Activated T-cell treated with anti-CD3 and anti-CD28 coated beads, Interleukin-2, amount 50 U/mL, for 24 hours (primary cell): ENCODE data around the gene XIRP1.
A peak's percentile ranks its signal among the peaks of the same experiment; 100 is the strongest.

Experiments
- DNase-seq: peaks from one replicate; pipeline ENCODE4 v3.0.0-alpha.2; 2020
- H3K27ac Mint-ChIP-seq: 2 replicates; pipeline ENCODE4 v1.8.0; 2020; ENCODE audit warnings: mild to moderate bottlenecking, mixed read lengths
- H3K27me3 Mint-ChIP-seq: 2 replicates; pipeline ENCODE4 v1.8.0; 2020; ENCODE audit warnings: mixed read lengths
- H3K36me3 Mint-ChIP-seq: 2 replicates; pipeline ENCODE4 v1.8.0; 2020; ENCODE audit warnings: low read depth, mixed read lengths
- H3K4me1 Mint-ChIP-seq: 2 replicates; pipeline ENCODE4 v1.8.0; 2020; ENCODE audit warnings: low read depth, mixed read lengths
- H3K4me3 Mint-ChIP-seq: 2 replicates; pipeline ENCODE4 v1.8.0; 2020; ENCODE audit warnings: mild to moderate bottlenecking, moderate library complexity, mixed read lengths
- H3K9me3 Mint-ChIP-seq: 2 replicates; pipeline ENCODE4 v1.8.0; 2020; ENCODE audit warnings: mixed read lengths

XIRP1 gene

DNA sequence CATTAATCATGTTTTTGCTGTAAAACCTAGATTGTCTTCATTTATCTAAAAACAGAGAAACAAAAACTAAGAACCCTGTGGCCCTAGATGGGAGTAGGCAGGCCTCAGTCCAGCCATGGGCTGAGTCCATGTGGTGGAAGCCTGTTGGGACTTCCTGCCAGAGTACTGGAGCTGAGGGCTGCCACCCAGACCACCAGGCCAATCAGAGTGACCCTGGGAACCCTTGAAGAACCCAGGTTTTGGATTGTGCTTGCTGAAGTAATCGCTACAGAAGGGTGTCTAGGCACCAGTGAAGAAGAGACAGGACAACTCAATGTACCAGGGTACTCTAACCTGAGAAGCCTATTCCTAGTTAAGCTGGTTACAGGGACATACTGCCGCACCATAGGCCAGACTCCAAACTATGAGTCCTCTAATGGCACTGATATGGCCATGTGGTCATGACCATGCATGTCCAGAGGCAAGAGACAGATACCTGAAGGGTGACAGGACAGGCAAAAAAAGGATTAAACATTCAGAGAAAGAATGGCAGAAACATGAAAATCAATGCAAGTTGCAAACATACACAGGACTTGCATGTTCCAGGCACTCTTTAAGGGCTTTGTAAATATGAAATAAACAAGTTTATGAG, 51.9 kb downstream of the XIRP1 start:
- no peak for DNase-seq
- H3K27me3 Mint-ChIP-seq: no peaks in the 10 kb centered on the region
- no peaks in the 10 kb centered on the region for H3K9me3 Mint-ChIP-seq
- no peak overlapping the region for H3K4me3 Mint-ChIP-seq
- H3K36me3 Mint-ChIP-seq: peaks cover 81% of the 10 kb centered on the region
- peak overlapping the region; percentile 65 for H3K27ac Mint-ChIP-seq
- H3K4me1 Mint-ChIP-seq: peaks cover 63% of the 10 kb centered on the region

DNA sequence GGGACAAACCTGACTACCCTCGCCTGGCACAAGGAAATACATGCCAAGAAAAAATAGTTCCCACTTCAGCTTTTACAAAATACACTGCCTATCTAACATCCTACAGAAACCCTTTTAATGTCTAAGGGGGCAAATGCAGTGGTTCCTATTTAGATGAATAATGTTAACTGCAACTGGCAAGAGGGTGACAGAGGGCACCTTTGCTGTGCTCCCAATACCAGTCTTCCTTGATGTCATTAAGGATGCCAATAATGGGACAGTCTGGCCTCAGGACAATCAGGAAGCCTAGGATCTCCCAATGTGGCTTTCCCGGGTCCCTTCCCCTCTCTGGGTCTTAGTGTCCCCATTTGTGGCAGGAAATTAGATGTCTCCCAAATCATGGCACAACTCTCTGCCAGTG, 53.0 kb downstream of the XIRP1 start:
- H3K9me3 Mint-ChIP-seq: no peaks in the 10 kb centered on the region

DNA sequence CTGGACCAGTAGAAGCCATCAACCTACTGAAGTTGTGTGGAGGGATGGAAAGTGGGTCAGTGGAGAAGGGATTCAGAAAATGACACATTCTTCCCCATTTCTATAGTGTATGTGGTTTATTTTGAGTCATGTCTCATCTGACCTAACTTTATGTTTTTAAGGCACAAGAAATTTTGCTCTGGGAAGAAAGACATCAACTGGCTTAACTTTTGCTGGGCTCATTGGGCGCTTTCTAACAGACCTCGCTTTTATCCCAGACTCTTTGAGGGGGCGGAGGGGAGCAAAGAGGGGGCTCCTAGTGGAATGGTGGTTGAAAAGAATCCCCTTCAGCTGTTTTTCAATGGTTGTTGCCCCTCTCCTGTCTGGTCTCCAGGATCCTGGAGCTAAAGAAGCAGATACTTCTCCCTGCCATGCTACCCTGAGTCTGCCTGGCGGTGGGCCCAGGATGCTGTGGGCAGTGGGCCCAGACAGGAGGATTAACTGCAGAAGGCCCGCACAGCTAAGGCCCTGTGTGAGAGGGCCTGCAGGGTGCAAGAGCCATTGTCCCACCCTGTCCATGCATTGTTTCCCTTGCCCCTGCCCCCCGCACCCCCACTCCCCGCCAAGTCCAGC, 53.5 kb downstream of the XIRP1 start:
- no peak for DNase-seq
- no peaks in the 10 kb centered on the region for H3K9me3 Mint-ChIP-seq
- H3K27me3 Mint-ChIP-seq: no peaks in the 10 kb centered on the region
- H3K4me3 Mint-ChIP-seq: no peak overlapping the region
- peaks cover 66% of the 10 kb centered on the region for H3K36me3 Mint-ChIP-seq
- peak overlapping the region; percentile 79 for H3K27ac Mint-ChIP-seq
- H3K4me1 Mint-ChIP-seq: peaks cover 51% of the 10 kb centered on the region

More for the DNA sequence above, 53.0 kb downstream of the XIRP1 start:
- no peak for DNase-seq
- peak overlapping the region; percentile 71 for H3K27ac Mint-ChIP-seq
- H3K4me3 Mint-ChIP-seq: no peak overlapping the region
- H3K36me3 Mint-ChIP-seq: peaks cover 71% of the 10 kb centered on the region
- peaks cover 56% of the 10 kb centered on the region for H3K4me1 Mint-ChIP-seq
- no peaks in the 10 kb centered on the region for H3K27me3 Mint-ChIP-seq

DNA sequence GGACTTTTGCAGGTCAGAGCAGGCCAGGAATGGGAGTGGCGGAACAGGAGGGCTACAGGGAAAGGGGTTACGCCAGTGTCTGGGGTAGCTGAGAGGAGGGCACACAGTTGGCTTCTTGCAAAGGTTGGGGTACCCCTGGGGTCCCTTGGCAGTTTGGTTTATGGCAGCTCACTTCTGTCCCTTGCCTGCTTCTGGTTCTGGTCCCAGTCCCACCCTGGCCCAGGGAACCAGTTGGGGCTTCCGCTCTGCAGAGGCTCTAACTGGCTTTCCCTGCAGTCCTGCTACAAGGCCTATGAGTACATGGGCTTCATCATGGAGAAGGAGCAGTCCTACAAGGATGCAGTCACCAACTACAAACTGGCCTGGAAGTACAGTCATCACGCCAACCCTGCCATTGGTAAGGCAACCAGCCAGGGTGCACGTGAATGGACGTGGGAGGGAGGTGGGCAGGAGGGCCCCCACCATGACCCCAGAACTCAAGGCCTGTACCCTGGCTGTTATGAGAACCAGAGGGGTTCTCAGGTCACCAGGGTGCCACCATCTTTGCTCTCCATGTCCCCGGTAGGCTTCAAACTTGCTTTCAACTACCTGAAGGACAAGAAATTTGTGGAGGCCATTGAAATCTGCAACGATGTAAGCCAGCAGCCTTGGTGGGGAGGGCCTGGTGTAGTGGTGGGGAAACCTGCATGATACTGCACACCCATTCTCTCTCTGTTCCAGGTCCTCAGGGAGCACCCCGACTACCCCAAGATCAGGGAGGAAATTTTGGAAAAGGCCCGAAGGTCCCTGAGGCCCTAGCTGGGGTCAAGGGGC, 54.2 kb downstream of the XIRP1 start:
- H3K27me3 Mint-ChIP-seq: no peaks in the 10 kb centered on the region
- H3K4me3 Mint-ChIP-seq: no peak overlapping the region
- peaks cover 47% of the 10 kb centered on the region for H3K4me1 Mint-ChIP-seq
- no peaks in the 10 kb centered on the region for H3K9me3 Mint-ChIP-seq
- peaks cover 59% of the 10 kb centered on the region for H3K36me3 Mint-ChIP-seq
- no peak for DNase-seq
- H3K27ac Mint-ChIP-seq: peak overlapping the region; percentile 79

DNA sequence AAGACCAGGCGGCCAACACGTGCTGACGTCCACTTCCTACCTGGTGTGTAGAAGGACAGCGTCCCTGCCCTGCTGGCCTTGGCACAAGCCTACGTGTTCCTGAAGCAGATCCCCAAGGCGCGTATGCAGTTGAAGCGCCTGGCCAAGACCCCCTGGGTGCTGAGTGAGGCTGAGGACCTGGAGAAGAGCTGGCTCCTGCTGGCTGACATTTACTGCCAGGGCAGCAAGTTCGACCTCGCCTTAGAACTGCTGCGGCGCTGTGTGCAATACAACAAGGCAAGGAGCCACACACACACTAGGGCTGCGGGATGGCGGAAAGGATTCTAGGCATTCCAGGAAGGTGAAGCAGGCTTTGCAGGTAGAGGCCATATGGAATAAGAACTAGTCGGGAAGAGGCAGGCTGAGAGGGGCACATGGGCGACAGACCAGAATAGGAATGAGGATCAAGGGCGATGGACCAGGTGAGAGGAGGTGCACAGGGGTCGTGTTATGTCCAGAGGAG, 54.9 kb downstream of the XIRP1 start:
- Mint-ChIP-seq H3K27me3 (no peaks in the 10 kb centered on the region), H3K4me3 (no peak overlapping the region), H3K36me3 (peaks cover 51% of the 10 kb centered on the region), H3K4me1 (peaks cover 40% of the 10 kb centered on the region), H3K9me3 (no peaks in the 10 kb centered on the region), H3K27ac (peak overlapping the region; percentile 19)
- DNase-seq: no peak

DNA sequence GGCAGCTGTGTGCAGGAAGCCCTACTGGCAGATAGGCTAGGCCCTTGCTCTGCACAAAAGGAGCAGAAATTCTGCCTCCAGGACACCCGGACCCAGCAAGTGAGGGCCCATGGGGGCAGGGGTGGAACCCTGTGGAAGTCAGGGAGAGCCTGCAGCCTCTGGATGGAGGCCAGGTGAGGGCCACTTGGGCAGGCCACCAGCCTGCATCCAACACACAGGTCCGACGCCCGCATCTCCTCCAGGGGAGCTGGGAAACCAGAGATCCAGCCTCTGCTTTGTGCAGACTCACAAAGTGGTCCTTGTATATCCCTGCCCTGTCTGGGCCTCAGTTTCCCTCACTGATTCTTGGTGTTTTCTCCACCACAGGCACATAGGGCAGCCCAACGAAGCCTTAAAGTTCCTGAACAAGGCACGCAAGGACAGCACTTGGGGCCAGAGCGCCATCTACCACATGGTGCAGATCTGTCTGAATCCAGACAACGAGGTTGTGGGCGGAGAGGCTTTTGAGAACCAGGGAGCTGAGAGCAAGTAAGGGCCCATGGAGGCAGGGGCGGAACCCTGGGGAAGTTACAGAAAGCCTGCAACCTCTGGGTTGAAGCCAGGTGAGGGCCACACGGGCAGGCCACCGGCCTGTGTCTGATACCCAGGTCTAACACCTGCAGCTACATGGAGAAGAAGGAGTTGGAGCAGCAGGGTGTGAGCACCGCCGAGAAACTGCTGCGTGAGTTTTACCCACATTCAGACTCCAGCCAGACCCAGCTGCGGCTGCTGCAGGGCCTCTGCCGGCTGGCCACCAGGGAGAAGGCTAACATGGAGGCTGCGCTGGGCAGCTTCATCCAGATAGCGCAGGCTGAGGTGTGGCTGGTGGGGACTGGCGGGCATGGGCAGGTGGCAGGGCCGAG, 55.6 kb downstream of the XIRP1 start:
- no peak overlapping the region for H3K27ac Mint-ChIP-seq
- peaks cover 44% of the 10 kb centered on the region for H3K36me3 Mint-ChIP-seq
- peaks cover 35% of the 10 kb centered on the region for H3K4me1 Mint-ChIP-seq
- no peak for DNase-seq
- no peaks in the 10 kb centered on the region for H3K9me3 Mint-ChIP-seq
- H3K4me3 Mint-ChIP-seq: no peak overlapping the region
- no peaks in the 10 kb centered on the region for H3K27me3 Mint-ChIP-seq

DNA sequence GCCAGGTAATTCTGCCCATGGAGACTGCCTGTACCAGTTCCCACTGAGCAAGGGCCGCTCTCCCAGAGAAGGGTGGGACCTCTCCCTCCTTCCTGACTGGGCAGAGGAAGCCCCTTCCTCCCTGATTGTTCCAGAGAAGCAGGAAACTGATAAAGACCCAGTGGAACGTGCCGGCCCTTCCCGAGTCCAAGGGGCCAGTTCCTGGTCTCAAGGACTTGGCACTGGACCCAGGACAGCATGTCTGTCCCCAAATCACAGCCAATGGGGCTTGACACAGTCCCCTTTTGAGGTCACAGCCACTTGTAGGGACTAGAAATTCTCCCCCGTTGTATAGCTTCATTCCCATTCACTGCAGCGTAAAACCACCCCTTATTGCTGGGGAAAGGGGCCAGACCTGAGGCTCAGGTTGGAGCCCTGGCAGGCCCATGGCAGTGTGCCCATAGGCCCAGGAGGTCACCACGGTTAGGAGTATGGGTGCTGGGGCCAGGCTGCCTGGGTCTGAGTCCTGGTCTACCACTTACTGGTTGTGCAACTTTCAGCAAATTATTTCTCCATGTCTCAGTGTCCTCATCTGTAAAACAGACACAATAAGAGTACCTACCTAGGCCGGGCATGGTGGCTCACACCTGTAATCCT, 57.1 kb downstream of the XIRP1 start:
- no peak overlapping the region for H3K27ac Mint-ChIP-seq
- peaks cover 22% of the 10 kb centered on the region for H3K4me1 Mint-ChIP-seq
- H3K27me3 Mint-ChIP-seq: no peaks in the 10 kb centered on the region
- no peaks in the 10 kb centered on the region for H3K9me3 Mint-ChIP-seq
- DNase-seq: no peak
- no peak overlapping the region for H3K4me3 Mint-ChIP-seq
- peaks cover 29% of the 10 kb centered on the region for H3K36me3 Mint-ChIP-seq

DNA sequence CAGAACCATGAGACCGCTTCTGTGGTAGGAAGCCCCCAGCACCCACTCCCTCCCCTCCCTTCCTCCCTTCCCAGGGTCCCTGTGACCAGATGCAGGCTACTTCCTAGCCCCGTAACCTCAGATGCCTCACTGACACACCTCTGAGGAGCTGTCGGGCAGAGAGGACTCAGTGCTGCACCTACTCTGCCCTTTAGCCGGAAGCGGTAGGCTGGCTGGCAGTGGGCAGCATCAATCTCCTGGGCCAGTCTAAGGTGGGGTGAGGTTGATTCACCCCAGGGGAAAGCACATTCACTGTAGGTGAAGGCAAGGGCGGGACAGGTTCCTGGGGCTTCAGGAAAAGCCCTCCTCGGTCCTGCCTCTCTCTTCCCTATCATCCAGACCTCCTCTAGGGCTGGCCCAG, 58.1 kb downstream of the XIRP1 start:
- Mint-ChIP-seq H3K4me1 (peaks cover 12% of the 10 kb centered on the region), H3K4me3 (no peak overlapping the region), H3K27ac (no peak overlapping the region), H3K36me3 (peaks cover 20% of the 10 kb centered on the region), H3K9me3 (no peaks in the 10 kb centered on the region), H3K27me3 (no peaks in the 10 kb centered on the region)
- DNase-seq: no peak

DNA sequence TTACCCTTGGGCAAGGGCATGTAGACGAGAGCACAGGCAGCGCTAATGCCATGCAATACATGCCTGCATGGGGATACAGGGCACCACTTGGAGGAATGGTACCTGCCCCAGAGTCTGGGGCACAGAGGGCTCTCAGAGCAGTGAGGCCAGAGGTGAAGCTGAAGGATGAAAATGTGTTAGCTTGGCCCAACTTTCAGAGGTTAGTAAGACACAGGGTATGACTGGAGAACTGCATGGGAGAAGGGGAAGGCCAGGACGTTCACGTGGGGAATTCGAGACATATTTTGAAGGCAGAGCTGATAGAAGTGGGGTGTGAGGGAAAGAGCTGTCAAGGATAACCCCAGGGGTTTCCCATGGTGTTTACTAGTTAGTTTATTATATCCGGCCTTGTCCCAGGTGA, 58.6 kb downstream of the XIRP1 start:
- no peak overlapping the region for H3K27ac Mint-ChIP-seq
- H3K27me3 Mint-ChIP-seq: no peaks in the 10 kb centered on the region
- no peaks in the 10 kb centered on the region for H3K9me3 Mint-ChIP-seq
- H3K4me1 Mint-ChIP-seq: peaks cover 7% of the 10 kb centered on the region
- peaks cover 16% of the 10 kb centered on the region for H3K36me3 Mint-ChIP-seq
- H3K4me3 Mint-ChIP-seq: no peak overlapping the region
- DNase-seq: no peak
